GM18870 (cell line): ENCODE results near the gene DVL1.

Experiments used
- ATAC-seq: cut with Tn5 transposase; IDR thresholded peaks from one replicate; pipeline ENCODE4 v1.9.1; 2021; ENCODE audit warnings: moderate library complexity; ENCODE audit not compliant: unreplicated experiment

Gene DVL1

DNA sequence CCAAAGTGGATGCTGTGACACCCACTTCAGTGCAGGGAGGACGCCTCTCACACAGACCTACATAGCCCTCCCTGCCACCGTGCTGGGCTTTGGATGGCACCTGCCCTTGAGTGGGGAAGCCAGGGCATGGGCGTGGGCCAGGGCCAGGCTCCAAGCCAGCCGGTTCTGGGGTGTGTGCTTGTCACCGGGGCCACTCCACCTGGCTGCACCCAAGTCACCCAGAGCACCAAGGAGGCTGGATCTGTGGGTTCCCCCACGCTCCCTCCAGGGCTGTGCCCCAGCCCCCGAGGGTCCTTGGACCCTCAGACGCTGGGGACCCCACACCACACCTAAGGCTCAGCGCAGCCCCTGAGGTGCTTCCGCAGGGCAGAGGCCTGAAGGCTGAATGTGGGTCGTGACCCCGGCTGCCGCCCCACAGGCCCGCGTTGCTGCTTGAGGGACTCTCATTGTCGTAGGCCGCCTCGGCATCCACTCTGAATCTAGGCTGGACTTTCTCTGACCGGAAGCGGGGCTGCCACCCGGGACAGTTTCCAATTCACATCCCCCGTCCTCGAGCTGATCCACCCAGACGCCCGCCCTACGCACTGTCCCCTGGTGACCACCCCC is 7.7 kb upstream of the DVL1 start:
- ATAC-seq, result no peak

DNA sequence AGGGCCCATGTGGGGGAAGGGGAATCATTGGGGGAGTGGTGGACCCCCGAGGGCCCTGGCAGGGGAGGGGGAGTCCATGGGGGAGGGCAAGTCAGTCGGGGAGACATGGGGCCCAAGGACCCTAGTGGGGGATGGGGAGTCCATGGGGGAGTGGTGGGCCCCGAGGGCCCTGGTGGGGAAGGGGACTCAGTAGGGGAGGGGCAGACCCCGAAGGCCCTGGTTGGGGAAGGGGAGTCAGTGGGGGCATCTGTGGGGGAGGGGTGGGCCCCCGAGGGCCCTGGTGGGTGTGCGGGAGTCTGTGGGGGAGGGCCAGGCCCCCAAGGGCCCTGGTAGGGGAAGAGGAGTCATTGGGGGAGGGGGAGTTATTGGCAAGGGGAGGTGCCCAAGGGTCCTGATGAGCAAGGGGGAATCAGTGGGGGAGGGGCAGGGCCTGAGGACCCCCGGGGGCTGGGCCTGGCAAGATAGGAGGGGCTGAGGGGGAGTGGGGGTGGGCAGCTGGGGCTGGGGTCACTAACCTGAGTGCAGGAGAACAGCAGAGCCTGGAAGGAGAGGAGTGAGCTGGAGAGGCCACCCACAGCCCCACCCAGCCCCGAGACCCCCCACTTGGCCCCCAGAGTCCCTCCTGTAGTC is 7.1 kb upstream of the DVL1 start:
- no peak for ATAC-seq

DNA sequence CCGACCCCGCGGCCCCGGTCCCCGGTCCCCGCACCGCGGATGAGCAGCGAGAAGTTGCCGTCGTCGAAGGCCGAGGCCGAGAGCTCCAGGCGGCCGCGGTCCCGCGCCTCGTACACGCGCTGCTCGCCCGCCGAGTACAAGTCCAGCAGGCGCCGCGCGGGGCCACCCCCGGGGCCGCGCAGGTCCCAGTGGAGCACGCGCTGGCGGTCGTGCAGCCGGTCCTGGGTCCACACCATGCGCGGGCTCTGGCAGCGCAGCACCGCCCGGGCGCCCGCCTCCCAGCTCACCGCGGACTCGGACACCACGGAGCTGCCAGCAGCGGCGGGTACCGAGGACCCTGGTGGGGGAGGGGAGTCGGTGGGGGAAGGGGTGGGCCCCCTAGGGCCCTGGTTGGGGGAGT is 6.2 kb upstream of the DVL1 start:
- ATAC-seq, result no peak

DNA sequence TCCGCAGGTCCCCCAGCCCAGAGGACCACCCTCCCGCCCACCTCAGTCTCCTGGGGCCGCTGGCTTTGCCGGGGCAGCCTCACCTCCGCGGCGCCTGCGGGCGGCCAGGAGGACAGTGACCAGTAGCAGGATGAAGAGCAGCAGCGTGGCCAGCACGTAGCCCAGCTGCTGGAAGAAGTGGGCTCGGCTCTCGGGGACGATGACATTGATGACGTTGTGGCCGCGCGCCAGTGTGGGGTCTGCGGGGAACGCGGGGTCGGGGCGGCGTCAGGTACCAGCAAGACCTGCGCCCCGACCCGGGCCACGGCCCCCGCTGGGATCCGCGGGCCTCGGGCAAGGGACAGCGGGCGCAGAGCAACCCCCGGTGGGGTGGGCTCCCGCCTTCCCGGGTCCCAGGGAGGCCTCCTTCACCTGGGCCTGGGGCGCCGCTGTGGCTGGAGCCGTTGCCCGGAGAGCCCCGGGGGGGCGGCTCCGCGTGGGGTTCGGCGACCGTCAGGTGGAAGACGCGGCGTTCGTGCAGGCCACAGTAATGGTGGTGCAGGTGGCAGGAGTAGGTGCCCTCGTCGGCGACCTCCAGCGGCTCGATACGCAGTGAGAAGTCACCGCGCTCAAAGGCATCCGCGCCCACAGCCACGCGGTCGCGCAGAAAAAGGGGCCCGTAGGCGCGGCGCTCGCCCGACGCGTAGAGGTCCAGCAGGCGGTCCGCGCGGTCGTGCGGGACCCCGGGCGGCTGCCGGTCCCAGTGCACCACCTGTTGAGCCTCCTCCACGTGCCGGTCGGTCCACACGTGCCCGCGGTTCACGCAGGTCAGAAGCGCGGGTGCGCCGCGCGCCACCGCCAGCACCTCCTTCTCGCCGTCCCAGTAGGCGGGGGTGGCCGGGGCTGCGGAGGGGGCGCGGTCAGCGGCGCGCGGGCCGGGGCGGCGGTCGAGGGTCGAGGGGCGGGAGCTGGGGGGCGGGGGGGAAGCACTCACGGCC is 5.3 kb upstream of the DVL1 start:
- ATAC-seq, result no peak

DNA sequence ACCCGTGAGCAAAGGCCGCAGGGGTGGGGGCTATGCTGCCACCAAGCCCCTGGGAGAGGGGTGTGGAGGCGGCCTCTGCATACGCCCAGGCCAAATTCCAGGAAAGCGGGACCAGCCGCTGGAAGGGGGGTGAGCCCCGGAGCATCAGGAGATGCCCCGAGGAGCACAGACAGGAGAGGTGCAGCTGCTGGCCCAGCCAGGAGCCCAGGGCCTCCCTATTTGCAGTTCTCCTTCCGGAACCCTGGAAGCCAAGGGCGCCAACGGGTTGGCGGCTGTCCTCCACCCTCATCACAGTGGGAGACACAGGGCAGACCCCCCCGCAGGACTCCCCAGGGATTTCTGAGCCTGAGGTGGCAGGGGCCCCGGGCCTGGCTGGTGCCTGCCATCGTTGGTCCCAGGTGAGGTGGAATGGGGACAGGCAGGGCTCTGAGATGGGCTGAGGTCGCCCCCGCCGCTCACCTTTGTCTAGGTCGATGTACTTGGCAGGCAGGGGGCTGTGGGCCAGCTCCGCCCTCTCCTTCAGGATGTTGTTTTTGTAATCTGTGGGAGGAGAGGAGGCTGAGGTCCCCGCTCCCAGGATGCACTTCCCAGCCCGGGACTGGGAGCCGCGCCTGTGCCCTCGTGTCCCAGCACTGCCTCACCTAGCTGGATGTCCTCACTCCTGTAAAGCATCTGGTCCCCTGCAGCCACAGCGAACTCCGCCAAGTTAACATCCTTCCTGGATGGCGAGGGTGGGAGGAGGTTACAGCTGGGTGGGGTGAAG is 4.4 kb upstream of the DVL1 start:
- ATAC-seq, result no peak

DNA sequence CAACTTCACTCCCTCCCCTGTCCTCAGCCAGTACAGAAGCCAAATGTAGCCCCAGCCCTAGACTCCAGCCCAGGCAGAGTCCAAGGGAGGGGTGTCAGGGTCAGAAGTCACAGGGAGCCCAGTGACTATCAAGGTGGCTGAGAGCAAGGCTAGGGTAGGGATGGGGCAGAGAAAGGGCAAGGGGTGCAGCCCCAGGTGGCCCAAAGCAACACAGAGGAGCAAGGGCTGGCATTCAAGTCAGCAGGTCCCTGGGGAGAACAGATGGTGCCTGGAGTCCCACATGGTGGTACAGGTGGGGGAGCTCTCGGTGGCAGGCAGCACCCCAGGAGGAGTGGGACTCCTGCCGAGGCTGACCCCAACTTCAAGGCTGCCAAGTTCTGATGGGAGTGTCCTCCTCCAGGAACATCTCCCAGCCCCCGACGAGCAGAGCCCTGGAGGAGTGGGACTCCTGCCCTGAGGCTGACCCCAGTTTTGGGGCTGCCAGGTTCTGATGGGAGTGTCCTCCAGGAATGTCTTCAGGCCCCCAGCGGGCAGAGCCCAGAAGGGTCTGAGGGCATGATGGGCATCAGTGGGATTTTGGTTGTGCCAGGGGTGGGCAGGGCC is 3.7 kb upstream of the DVL1 start:
- no peak for ATAC-seq

DNA sequence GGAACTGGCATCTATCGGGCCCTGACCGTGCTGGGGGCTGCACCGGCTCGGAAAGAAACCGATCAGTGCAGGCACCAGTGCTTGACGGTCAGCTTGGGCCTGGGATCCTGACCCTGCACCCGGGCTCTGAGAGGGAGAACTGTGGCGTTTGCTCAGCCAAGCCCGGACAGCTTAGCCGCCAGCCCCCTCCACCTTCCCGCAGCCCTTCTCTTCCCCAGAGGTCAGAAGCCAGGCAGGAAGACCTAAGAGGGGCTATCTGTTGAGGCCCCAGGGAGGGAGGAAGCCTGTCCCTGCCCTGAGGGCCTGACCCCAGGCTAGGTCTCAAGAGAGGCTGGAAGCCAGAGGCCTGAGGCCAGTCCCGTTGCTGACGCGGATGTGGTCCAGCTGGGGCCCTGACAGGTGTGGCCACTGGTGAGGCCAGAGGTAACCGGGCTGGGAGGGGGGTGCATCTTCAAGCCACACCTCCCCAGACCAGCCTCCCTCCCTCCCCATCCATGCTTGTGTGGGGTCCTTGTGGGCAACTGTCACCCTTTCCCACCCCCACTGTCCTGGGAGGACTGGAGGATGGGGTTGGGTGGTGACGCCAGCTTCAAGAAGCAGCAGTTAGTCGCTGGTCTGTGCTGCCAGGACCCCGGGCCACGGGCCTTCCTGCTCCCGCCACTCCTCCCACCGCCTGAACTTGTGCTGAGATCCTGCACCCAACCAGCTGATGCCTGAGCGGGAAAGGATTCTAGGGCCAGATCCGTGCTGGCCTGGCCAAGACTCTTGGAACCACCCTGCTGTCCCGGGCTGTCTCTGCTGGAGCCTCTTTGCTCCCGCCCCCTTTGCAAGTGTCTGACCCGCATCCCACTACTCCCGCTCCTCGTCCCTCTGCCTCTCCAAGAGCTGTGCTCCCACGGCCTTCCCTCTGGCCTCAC is 2.6 kb upstream of the DVL1 start:
- ATAC-seq, result no peak

DNA sequence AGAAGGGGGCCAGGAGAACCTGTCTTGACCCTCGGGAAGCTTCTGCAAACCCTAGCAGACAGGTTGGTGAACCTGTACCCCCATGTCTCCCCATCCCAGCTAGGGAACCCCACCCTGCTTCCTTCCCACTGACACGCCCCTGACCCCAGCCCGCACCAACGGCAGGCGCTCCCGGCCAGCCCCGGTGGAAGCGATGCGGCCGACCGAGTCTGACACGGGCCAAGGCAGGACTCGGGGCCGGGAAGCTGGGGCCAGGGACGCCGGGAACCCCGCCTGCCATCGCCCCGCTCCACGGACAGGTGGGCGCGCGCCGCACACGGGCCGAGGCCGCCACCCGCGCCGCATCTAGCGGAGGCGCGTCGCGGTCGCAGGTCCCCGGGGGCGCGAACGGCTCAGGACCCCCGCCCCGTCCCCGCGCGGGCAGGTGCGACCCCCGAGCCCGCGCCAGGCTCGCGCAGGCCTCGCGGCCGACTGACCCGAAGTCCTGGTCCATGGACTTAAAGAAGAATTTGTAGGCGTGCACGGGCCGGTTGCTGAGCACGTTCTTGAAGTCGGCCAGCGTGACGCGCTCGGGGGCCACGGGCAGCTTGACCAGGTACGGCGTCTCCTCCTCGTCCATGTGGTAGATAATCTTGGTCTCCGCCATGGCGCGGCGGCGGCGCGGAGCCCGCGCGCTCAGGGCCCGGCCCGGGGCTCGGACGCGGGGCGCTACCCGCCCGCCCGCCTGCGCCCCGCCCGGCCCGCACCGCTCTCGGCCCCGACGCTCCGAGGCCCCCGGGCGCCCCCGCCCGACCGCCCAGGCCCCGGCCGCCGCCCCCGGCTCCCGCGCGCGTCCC is 580 bp downstream of the DVL1 start:
- ATAC-seq, result no peak

DNA sequence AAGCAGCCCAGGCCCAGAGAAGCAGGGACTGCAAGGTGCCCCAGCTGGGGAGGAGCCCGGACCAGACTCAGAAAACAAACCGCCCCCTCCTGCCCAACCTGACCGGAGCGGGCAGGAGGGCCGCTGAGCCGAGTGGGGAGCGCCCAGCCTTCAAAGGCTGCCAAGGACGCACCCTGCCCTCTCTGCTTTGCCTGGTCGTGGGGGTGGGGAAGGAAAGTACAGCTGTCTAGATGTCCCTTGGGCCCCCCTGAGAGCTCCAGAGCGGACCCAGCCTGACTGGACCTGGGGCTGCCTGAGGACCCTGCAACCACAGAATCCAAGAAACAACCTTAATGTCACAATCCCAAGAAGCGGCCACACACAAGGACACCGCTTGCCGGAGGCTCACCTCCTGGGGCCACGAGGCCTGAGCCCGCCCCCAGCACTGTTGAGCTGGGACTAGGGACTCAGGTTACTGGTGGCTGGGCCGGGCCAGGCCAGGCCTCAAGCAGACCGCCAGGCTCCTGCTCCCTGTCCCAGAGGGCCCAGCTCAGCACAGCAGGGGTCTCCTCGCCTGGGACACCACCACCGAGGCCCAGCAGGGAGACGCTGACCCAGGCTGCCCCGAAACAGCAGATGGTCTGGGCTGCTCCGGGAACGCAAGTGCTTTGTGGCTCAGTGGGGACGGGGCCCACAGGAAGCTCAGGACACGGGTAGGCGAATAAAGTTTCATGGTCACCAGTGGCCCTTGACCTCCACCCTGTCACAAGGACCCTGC is 1.4 kb downstream of the DVL1 start:
- ATAC-seq, result no peak

DNA sequence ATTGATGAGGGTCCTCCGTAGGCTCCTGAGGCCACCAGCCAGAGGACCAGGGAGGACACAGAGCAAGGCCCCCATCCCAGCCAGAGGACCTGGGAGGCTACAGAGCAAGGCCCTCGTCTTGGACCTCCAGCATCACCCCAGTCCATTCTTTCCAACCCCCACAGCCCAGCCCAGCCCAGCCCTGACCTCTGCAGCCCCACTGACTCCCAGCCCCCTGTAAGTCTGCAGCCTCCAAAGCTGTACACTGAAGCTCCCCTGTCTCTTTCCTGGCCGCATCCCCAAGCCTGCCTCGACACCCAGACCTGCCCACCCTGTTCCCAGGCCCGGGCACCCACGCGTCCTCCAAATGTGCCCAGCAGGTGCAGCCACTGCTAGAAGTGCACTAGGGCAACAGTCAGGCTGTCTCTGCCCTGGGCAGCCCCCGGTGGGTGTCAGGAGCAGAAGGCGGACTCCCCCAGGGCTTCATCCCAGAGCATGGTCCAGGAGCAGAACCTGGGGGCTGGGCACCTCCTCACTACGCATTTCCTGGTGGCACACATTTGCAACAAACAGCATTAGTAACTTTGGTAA is 2.1 kb downstream of the DVL1 start:
- no peak for ATAC-seq

DNA sequence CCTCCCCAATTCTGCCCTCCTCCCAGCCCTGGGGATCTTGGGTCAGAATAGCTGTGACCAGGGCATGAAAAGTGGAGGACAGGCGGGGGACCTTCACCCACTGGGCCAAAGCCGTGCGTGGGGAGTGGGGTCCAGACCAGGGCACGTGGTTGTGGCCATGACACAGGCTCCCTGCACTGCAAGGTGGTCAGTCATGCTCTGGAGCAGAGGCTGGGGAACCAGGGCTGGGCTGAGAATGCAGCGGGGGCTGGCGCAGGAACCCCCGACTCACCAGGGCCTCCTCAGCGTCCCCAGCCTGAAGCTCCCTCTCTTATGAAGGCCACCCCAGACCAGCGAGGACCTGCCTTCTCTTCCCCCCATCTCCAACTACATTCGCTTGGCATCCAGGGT is 2.7 kb downstream of the DVL1 start:
- no peak for ATAC-seq

DNA sequence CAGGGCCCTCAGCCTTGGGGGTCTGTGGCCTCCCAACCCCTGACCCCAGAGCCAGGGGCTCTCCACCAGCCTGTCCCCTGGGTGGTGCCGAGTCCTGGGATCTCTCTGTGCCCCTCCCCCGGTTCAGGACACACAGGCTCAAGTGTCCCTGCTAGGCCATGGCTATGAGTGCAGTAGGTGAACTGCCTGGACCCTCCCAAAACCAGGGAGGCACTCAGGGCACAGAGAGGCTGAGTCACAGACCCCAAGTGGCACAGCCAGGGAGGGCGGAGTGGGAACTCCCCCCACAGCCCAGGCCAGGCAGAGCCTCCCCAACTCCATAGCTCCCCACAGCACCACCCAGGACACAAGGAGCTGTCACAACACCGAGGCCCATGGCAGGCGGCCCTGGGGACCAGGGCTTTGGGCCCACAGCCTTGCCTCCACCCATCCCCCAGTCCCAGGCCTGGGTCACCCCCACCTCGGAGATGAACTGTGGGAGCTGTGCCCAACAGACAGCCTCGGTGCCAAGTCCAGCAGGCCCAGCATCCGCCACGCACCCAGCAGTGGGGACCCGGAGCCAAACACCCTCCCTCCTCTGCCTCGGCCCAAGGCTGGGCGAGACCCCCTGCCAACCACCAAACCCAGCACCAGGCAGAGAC is 3.2 kb downstream of the DVL1 start:
- no peak for ATAC-seq

DNA sequence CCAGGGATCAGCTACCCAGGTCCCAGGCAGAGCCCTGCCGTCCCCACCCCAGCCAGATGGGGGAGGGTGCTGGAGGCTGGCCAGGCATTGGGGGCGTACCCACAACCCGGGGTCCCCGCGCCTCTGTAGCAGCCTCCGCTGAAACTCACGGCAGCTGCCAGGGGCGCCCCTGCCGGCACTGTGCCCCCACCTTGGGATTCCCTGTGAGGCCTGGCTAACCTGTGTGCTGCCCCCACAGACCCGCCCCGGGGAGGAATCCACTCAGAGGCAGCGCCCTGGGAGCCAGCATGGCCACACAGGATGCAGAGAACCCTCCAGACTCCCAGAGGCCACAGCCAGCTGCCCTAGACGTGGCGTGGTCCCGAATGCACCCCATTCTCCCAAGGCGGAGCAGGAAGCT is 3.8 kb downstream of the DVL1 start:
- no peak for ATAC-seq

DNA sequence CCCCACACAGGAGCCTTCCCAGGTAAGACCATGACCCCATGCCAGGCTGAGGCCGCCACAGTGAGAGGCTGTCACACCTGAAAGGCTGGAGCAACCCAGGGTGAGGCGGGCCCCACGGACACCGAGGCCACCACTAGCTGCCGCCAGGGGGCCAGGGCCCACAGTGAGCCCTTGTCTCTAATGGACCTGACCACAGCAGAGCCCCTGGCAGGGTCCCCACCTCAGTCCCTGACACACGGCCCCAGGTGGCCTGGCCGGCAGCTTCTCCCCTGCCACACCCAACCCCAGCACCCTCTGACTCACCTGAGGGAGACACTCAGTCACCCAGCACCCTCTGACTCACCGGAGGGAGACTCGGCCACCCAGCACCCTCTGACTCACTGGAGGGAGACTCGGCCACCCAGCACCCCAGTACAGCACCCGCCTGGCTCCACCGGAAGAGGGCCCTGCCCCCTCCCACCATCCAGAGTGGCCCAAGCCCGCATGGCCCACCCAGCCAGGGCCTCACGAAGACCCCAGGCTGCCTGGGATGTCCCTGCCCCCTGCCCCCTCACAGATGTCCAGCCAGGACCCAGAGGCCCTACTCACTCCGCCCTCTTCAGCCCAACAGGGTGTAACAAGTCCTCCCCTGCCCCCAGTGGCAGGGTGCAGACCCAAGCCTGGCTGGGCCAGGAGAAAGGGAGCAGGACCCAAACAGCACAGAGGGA is 4.4 kb downstream of the DVL1 start:
- no peak for ATAC-seq

DNA sequence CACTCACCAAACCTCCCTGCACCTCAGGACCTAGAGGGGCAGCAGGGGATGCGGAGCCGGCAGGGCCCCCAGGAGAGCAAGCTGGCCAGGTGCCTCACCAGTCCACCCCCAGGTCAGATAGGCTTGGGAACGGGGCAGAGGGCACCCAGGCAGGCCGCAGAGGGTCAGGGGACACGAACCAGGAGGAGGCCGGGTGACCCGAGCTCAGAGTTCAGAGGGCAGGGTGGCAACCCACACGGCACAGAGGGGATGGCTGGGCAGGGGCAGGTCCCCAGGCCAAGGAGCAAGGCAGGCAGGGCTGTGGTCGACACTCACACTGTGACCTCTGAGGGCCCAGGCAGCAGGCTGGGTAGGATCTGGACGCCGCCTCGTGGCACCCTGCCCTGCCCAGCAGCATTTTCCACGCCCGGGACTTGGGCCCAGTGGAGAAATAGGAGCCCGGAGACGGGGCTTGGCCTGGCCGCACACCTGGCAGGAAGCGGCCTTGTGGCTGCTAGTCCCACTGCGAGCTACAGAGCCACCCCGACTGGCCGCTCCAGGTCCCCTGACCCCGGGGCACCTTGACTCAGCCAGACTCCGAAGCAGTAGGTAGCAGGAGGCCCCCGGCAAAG is 5.3 kb downstream of the DVL1 start:
- no peak for ATAC-seq

DNA sequence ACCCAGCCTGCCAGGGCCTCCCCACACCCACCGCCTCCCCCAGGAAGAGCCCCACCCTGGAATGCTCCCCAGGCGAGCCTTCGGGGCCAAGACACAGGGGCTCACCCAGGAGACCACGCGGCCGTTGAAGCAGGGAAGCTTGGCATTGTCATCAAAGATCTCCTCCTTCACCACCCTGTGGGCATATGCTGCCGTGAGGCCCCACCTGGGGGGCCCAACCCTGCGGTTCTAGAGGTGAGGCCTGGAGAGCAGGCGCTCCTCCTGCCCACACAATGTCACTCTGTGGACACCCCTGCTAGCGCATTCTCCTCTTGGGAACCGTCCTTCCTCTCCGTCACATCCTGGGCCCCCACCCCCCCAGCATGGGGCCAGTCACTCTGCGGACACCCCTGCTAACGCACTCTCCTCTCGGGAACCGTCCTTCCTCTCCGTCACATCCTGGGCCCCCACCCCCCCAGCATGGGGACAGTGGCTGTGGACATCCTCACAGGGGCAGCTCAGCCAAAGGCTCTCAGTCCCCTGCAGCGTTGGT is 6.6 kb downstream of the DVL1 start:
- ATAC-seq, result no peak
